Caco-2 (cell line): ENCODE results near the gene CPAMD8. TPM values are rescaled to one million over a fixed set of nuclear protein-coding genes. Genes with fewer than 3 reads are reported as not detected.
"Not testable (repeated sequence)": the region's sequence is repeated elsewhere in the genome, so short reads cannot be mapped to it uniquely, and the experiment has no call there.

Source experiments
- BruUV-seq: library from RNA; stranded (reverse); fragments of 400-500 nt; replicated peaks from 2 replicates; lab custom pipeline; 2021; lab: Mats Ljungman, UMichigan
- CTCF ChIA-PET: fragments of 300-600 bp; sonication (Branson Sonifier 250); formaldehyde crosslinking; loops from one replicate; lab custom pipeline; 2022; ENCODE audit warnings: antibody characterized with exemption; lab: Charles Lee
- POLR2A ChIA-PET: fragments of 300-600 bp; sonication (Branson Sonifier 250); formaldehyde crosslinking; loops from one replicate; lab custom pipeline; 2022; ENCODE audit warnings: antibody characterized with exemption; lab: Charles Lee
- DNase-seq, 2 experiments: peaks; one replicate each; pipeline versions ENCODE4 v3.0.0 to v3.0.0-alpha.2; 2020 to 2022
- H3K27me3 ChIP-seq: replicated peaks from 2 replicates; pipeline ENCODE4 v1.6.0; 2011; ENCODE audit warnings: low read length; ENCODE audit not compliant: control insufficient read depth, insufficient read depth
- H3K36me3 ChIP-seq: 2 replicates; pipeline ENCODE4 v1.5.1; 2011; ENCODE audit warnings: low read length; ENCODE audit not compliant: control insufficient read depth, insufficient read depth
- H3K4me1 ChIP-seq: fragments of 250-450 bp; sonication (Bioruptor Pico); 2 replicates; pipeline ENCODE4 v1.5.1; 2020; ENCODE audit warnings: mild to moderate bottlenecking
- H3K4me3 ChIP-seq: 2 replicates; pipeline ENCODE4 v1.5.1; 2011; ENCODE audit warnings: low read depth, mild to moderate bottlenecking, control low read depth, low read length
- H3K9me3 ChIP-seq: fragments of 250-450 bp; sonication (Bioruptor Pico); 2 replicates; pipeline ENCODE4 v1.5.1; 2020; ENCODE audit warnings: mild to moderate bottlenecking, moderate library complexity
- H3K27ac Mint-ChIP-seq: one replicate; pipeline ENCODE4 v1.8.0; 2022; ENCODE audit warnings: mixed read lengths; ENCODE audit not compliant: unreplicated experiment
- H3K27me3 Mint-ChIP-seq: one replicate; pipeline ENCODE4 v1.8.0; 2022; ENCODE audit warnings: mixed read lengths; ENCODE audit not compliant: insufficient read depth, unreplicated experiment
- H3K36me3 Mint-ChIP-seq: one replicate; pipeline ENCODE4 v1.8.0; 2022; ENCODE audit warnings: mild to moderate bottlenecking, mixed read lengths; ENCODE audit not compliant: insufficient read depth, unreplicated experiment
- H3K4me1 Mint-ChIP-seq: one replicate; pipeline ENCODE4 v1.8.0; 2022; ENCODE audit warnings: low read depth, mixed read lengths; ENCODE audit not compliant: unreplicated experiment
- H3K4me3 Mint-ChIP-seq: one replicate; pipeline ENCODE4 v1.8.0; 2022; ENCODE audit warnings: mild to moderate bottlenecking, moderate library complexity, mixed read lengths; ENCODE audit not compliant: unreplicated experiment
- H3K9me3 Mint-ChIP-seq: one replicate; pipeline ENCODE4 v1.8.0; 2022; ENCODE audit warnings: mixed read lengths; ENCODE audit not compliant: unreplicated experiment
- intact Hi-C: fragments of 100-400 bp; cut with micrococcal nuclease; formaldehyde crosslinking; loops from one replicate; pipeline ENCODE4 v1.10.0; 2022; ENCODE audit not compliant: unreplicated experiment
- total RNA-seq: library from RNA; stranded (reverse); gene quantifications from 2 replicates; pipeline ENCODE4 v1.2.3, GENCODE V29; 2022
- TF ChIP-seq, protein P1 (sequence below), 2 experiments: fragments of 200-600 bp in 1 of 2; IDR thresholded peaks; 1 replicate in 1 of 2; 2 replicates in 1 of 2; pipeline versions ENCODE4 v1.5.1 to v1.8.0; 2011 to 2022; ENCODE audit warnings: antibody characterized with exemption in 1 of 2, control low read depth in 1 of 2, inconsistent platforms in 1 of 2, low read depth in 1 of 2, low read length in 1 of 2, mild to moderate bottlenecking in 1 of 2, moderate library complexity in 1 of 2; ENCODE audit not compliant: insufficient read depth in 1 of 2, severe bottlenecking in 1 of 2, unreplicated experiment in 1 of 2

CPAMD8 gene
- total RNA-seq, 1 experiment from 2014 or later, result 1.1 TPM

DNA sequence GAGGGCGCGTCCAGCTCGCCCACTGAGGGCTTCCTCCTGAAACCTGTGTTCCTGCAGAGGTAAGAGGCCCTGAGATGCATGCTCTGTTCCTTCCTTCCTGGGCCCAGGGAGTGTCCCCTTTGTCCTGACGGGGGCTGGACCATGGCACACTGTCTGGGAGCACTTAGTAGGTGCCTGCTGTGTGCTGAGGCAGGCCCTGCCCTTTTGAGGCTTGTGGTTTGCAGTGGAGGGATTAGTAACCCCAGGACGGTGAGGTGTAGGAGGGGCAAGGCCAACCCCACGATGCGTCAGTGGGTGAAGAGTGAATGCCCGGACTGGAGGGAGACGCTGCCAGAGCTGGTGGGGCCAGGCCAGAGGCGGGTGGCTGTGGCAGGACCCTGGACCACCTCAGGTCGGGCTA, 149.0 kb downstream of the CPAMD8 start:
- intact Hi-C loops, result no loop called here
- Mint-ChIP-seq H3K4me1 (no peaks in the 10 kb centered on the region), H3K9me3 (peaks cover 25% of the 10 kb centered on the region), H3K36me3 (peaks cover 45% of the 10 kb centered on the region), H3K27ac (no peak overlapping the region), H3K27me3 (no peaks in the 10 kb centered on the region), H3K4me3 (no peak overlapping the region)
- Histone ChIP-seq H3K36me3 (peaks cover 2% of the 10 kb centered on the region), H3K27me3 (no peaks in the 10 kb centered on the region), H3K4me3 (no peak overlapping the region), H3K4me1 (no peaks in the 10 kb centered on the region), H3K9me3 (peaks cover 13% of the 10 kb centered on the region)
- DNase-seq, result no peak
- ChIA-PET CTCF (interaction anchor here (0.6 kb wide), 1 partner anchor 415 kb away, joined by 3 read pairs; no protein-coding TSS in a partner anchor), POLR2A (no interaction called here)
- TF ChIP-seq, protein P1, sequence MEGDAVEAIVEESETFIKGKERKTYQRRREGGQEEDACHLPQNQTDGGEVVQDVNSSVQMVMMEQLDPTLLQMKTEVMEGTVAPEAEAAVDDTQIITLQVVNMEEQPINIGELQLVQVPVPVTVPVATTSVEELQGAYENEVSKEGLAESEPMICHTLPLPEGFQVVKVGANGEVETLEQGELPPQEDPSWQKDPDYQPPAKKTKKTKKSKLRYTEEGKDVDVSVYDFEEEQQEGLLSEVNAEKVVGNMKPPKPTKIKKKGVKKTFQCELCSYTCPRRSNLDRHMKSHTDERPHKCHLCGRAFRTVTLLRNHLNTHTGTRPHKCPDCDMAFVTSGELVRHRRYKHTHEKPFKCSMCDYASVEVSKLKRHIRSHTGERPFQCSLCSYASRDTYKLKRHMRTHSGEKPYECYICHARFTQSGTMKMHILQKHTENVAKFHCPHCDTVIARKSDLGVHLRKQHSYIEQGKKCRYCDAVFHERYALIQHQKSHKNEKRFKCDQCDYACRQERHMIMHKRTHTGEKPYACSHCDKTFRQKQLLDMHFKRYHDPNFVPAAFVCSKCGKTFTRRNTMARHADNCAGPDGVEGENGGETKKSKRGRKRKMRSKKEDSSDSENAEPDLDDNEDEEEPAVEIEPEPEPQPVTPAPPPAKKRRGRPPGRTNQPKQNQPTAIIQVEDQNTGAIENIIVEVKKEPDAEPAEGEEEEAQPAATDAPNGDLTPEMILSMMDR (IDR thresholded peaks at IDR 0.05; ENCODE audit: insufficient read depth in 1 of 2, low read depth in 1 of 2, low read length in 1 of 2, severe bottlenecking in 1 of 2, unreplicated experiment in 1 of 2), result no peak
- BruUV-seq, result no TSS peak

DNA sequence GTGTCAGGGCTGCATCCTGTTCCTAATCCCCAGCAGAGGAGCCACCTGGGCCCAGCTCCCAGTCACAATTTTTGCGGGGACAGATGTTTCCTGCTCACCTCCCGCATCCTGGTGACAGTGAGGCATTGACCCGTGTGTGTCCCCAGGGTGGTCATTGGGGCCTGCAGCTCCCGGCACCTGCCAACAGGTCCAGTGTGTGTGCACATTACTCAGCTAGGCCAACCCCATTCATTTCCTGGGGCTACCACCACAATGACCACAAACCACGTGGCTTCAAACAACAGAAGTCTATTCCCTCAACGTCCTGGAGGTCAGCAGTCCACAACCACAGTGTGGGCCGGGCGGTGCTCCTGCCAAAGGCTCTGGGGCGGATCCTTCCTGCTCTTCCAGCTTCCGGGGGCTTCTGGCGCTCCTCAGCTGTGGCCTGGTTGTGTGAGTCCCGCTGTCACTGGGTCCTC, 149.7 kb downstream of the CPAMD8 start:
- Histone ChIP-seq H3K27me3 (no peaks in the 10 kb centered on the region), H3K4me3 (no peak overlapping the region), H3K36me3 (peaks cover 2% of the 10 kb centered on the region), H3K4me1 (no peaks in the 10 kb centered on the region), H3K9me3 (peaks cover 6% of the 10 kb centered on the region; the same call in 1 of the 2 replicates)
- TF ChIP-seq, protein P1 (IDR thresholded peaks at IDR 0.05; ENCODE audit: insufficient read depth in 1 of 2, low read depth in 1 of 2, low read length in 1 of 2, severe bottlenecking in 1 of 2, unreplicated experiment in 1 of 2), result no peak
- intact Hi-C loops, result no loop called here
- no peaks in the 10 kb centered on the region for H3K27me3 Mint-ChIP-seq
- no peak overlapping the region for H3K4me3 Mint-ChIP-seq
- peaks cover 23% of the 10 kb centered on the region for H3K9me3 Mint-ChIP-seq
- DNase-seq, result no peak
- peaks cover 52% of the 10 kb centered on the region for H3K36me3 Mint-ChIP-seq
- no peak overlapping the region for H3K27ac Mint-ChIP-seq
- ChIA-PET POLR2A (no interaction called here), CTCF (no interaction called here)
- BruUV-seq, result no TSS peak
- no peaks in the 10 kb centered on the region for H3K4me1 Mint-ChIP-seq

DNA sequence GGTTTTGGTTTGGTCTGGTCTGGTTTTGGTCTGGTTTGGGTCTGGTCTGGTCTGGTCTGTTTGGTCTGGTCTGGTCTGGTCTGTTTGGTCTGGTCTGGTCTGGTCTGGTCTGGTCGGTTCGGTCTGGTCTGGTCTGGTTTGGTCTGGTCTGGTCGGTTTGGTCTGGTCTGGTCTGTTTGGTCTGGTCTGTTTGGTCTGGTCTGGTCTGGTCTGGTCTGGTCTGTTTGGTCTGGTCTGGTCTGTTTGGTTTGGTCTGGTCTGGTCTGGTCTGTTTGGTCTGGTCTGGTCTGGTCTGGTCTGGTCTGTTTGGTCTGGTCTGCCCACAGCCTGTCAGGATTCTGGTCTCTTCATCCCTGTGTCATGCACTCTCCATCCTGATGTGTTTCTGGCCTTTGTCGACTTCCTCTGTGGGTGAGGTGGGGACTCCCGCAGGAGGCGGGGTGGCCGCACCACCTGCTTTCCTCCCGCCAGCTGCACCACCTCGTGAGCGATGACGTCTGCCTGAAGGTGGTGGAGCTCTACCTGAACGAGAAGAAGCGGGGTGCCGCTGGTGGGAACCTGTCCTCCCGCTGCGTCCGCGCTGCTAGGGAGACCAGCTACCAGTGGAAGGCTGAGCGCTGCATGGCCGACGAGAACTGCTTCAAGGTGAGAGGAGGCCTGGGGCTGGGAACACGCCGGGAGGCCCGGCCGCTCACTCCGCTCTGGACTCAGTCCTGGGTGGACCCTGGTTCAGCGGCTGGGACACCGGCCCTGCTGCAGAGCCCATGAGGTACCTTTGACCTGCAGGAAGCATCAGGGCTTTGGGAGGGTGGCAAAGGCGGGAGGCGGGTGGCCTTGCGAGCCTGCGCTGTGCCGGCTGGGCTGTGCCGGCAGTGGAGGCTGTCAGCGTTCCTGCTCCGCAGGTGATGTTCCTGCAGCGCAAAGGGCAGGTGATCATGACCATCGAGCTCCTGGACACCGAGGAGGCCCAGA, 150.7 kb downstream of the CPAMD8 start:
- Mint-ChIP-seq H3K4me3 (no peak overlapping the region), H3K9me3 (peaks cover 23% of the 10 kb centered on the region), H3K27me3 (no peaks in the 10 kb centered on the region), H3K27ac (no peak overlapping the region), H3K36me3 (peaks cover 54% of the 10 kb centered on the region), H3K4me1 (no peaks in the 10 kb centered on the region)
- Histone ChIP-seq H3K27me3 (no peaks in the 10 kb centered on the region), H3K4me1 (no peaks in the 10 kb centered on the region), H3K9me3 (peaks cover 2% of the 10 kb centered on the region; the same call in 1 of the 2 replicates), H3K36me3 (peaks cover 2% of the 10 kb centered on the region), H3K4me3 (no peak overlapping the region)
- TF ChIP-seq, protein P1 (IDR thresholded peaks at IDR 0.05; ENCODE audit: insufficient read depth in 1 of 2, low read depth in 1 of 2, low read length in 1 of 2, severe bottlenecking in 1 of 2, unreplicated experiment in 1 of 2), result no peak
- DNase-seq, result no peak
- ChIA-PET CTCF (no interaction called here), POLR2A (no interaction called here)
- BruUV-seq, result no TSS peak
- intact Hi-C loops, result no loop called here

DNA sequence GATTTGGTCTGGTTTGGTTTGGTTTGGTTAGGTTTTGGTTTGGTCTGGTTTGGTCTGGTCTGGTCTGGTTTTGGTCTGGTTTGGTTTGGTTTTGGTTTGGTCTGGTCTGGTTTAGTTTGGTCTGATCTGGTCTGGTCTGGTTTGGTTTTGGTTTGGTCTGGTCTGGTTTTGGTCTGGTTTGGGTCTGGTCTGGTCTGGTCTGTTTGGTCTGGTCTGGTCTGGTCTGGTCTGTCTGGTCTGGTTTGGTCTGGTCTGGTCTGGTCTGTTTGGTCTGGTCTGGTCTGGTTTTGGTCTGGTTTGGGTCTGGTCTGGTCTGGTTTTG, 151.7 kb downstream of the CPAMD8 start:
- H3K27me3 ChIP-seq, H3K36me3 ChIP-seq, intact Hi-C loops, BruUV-seq, H3K4me1 Mint-ChIP-seq, H3K4me1 ChIP-seq, CTCF ChIA-PET, H3K4me3 ChIP-seq, DNase-seq, H3K27me3 Mint-ChIP-seq, H3K9me3 ChIP-seq, POLR2A ChIA-PET, H3K4me3 Mint-ChIP-seq: not testable (repeated sequence)
- H3K9me3 Mint-ChIP-seq, result peaks cover 15% of the 10 kb centered on the region
- H3K27ac Mint-ChIP-seq, result peak overlapping the region; percentile 78
- peaks cover 45% of the 10 kb centered on the region for H3K36me3 Mint-ChIP-seq
